Esophagus squamous epithelium (tissue), 5 donors: ENCODE results near the gene RIBC2. TPM values are rescaled to one million over a fixed set of nuclear protein-coding genes. Genes with fewer than 3 reads are reported as not detected.
"Not testable (repeated sequence)": the region's sequence is repeated elsewhere in the genome, so short reads cannot be mapped to it uniquely, and the experiment has no call there.

Experiments used
- DNase-seq: peaks from one replicate; lab custom pipeline; 2025; lab: John Stamatoyannopoulos, UW
- H3K27ac ChIP-seq, 4 donors: fragments of 200-600 bp; sonication (generic); one replicate each; pipeline ENCODE4 v1.5.1; 2016 to 2019; ENCODE audit warnings: mild to moderate bottlenecking in 1 of 4
- H3K27me3 ChIP-seq, 4 donors: fragments of 200-600 bp; sonication (generic); 1 replicate in 3 of 4; 2 replicates in 1 of 4; pipeline versions ENCODE4 v1.5.1 to v1.6.0; 2017 to 2021; ENCODE audit warnings: antibody characterized with exemption in 1 of 4
- H3K36me3 ChIP-seq, 3 donors: fragments of 200-600 bp; sonication (generic); one replicate each; pipeline ENCODE4 v1.5.1; 2016 to 2019
- H3K4me1 ChIP-seq, 3 donors: fragments of 200-600 bp; sonication (generic); one replicate each; pipeline ENCODE4 v1.5.1; 2017 to 2019
- H3K4me3 ChIP-seq, 4 donors: fragments of 200-600 bp; sonication (generic); 1 replicate in 3 of 4; 2 replicates in 1 of 4; pipeline ENCODE4 v1.5.1; 2016 to 2019; ENCODE audit warnings: mild to moderate bottlenecking in 2 of 4, moderate library complexity in 1 of 4
- H3K9me3 ChIP-seq, 3 donors: fragments of 200-600 bp; sonication (generic); one replicate each; pipeline ENCODE4 v1.5.1; 2016 to 2019
- CTCF ChIP-seq, 6 experiments: fragments of 450-650 bp in 4 of 6; fragments of 200-600 bp in 2 of 6; sonication (generic) in 2 of 6; IDR thresholded peaks; one replicate each; pipeline ENCODE4 v1.5.1; 2016 to 2019; ENCODE audit warnings: antibody characterized with exemption in 6 of 6, mild to moderate bottlenecking in 4 of 6, moderate library complexity in 4 of 6
- POLR2A ChIP-seq, 4 donors: fragments of 450-650 bp; IDR thresholded peaks; one replicate each; pipeline ENCODE4 v1.6.1; 2017; ENCODE audit warnings: antibody characterized with exemption in 4 of 4, mild to moderate bottlenecking in 4 of 4, moderate library complexity in 3 of 4
- WGBS, 2 donors: methylation state at CpG; one replicate each; pipeline ENCODE4 v1.1.5; 2018; 5-methylcytosine and 5-hydroxymethylcytosine counted together
- intact Hi-C: fragments of 100-400 bp; cut with DNase I; formaldehyde crosslinking; loops from one replicate; pipeline ENCODE4 v1.15.0; 2022
- total RNA-seq, 4 donors: library from RNA; depleted of rRNA; stranded (reverse); fragments of >200 nt; gene quantifications; one replicate each; pipeline ENCODE4 v1.1.0, GENCODE V29; 2016
- donor health status: DM: yes; HTN: yes; CAD: no.

Gene RIBC2
- total RNA-seq: under 1 TPM in 3 of 4 donors, not detected in 1; 0.19 to 0.76 (median 0.75) TPM

- Histone ChIP-seq H3K27ac (peak within 1 kb of the TSS; percentile 26 to 61 (median 37)), H3K36me3 (no peaks in the 10 kb centered on the region), H3K27me3 (peaks cover 0 to 3% (median 0%) of the 10 kb centered on the region in 4 donors), H3K4me1 (peaks cover 5 to 22% (median 7%) of the 10 kb centered on the region in 3 donors), H3K9me3 (no peaks in the 10 kb centered on the region), H3K4me3 (peak within 1 kb of the TSS; percentile 26 to 69 (median 52))
- no peak for TF ChIP-seq POLR2A (IDR thresholded peaks at IDR 0.05)
- peak in 1 of 6 experiments; percentile 11 for TF ChIP-seq CTCF (IDR thresholded peaks at IDR 0.05)
- DNase-seq: no peak
- intact Hi-C loops: no loop called here
- 5 to 8% methylated on average over 14 to 17 of the region's 68 CpGs for WGBS, 2 donors
These were observed at the start of gene RIBC2, which contains the start of gene SMC1B for GRCh38 chr22:45413368-45414211. Gene RIBC2 (plus strand): TSS chr22:45413693. CDS start chr22:45413887, 194 bp downstream. Gene SMC1B (minus strand): TSS chr22:45413599. CDS start chr22:45413567, 32 bp downstream.

- H3K27ac ChIP-seq: no peak overlapping the region
- H3K27me3 ChIP-seq: no peaks in the 10 kb centered on the region
- H3K4me1 ChIP-seq: no peaks in the 10 kb centered on the region
- TF ChIP-seq CTCF (IDR thresholded peaks at IDR 0.05) (no peak), POLR2A (IDR thresholded peaks at IDR 0.05) (no peak)
- peaks cover 0 to 8% (median 4%) of the 10 kb centered on the region in 3 donors for H3K9me3 ChIP-seq
- 70 to 76% methylated on average over 3 of the region's 3 CpGs for WGBS, 2 donors
- no peak for DNase-seq
- intact Hi-C loops: no loop called here
- no peaks in the 10 kb centered on the region for H3K36me3 ChIP-seq
- H3K4me3 ChIP-seq: no peak overlapping the region
These were observed 46.8 kb upstream of the RIBC2 start for GRCh38 chr22:45366713-45367112.

- H3K4me1 ChIP-seq: peaks cover 0 to 14% (median 5%) of the 10 kb centered on the region in 3 donors
- not testable (repeated sequence) for H3K27ac ChIP-seq
These were observed 39.9 kb upstream of the RIBC2 start for GRCh38 chr22:45373592-45373991.

GRCh38 chr22:45376009-45376408, 37.5 kb upstream of the RIBC2 start:
- no peak for DNase-seq
- Histone ChIP-seq H3K4me1 (peaks cover 0 to 14% (median 5%) of the 10 kb centered on the region in 3 donors), H3K9me3 (no peaks in the 10 kb centered on the region), H3K27ac (peak overlapping the region in 1 of 4 donors; percentile 34), H3K4me3 (no peak overlapping the region), H3K36me3 (no peaks in the 10 kb centered on the region), H3K27me3 (no peaks in the 10 kb centered on the region)
- WGBS, 2 donors: 84 to 87% methylated on average over 3 of the region's 3 CpGs
- TF ChIP-seq CTCF (IDR thresholded peaks at IDR 0.05): no peak
- TF ChIP-seq POLR2A (IDR thresholded peaks at IDR 0.05): no peak
- intact Hi-C loops: no loop called here

More at GRCh38 chr22:45373592-45373991, 39.9 kb upstream of the RIBC2 start:
- intact Hi-C loops, H3K9me3 ChIP-seq, DNase-seq, H3K27me3 ChIP-seq, H3K36me3 ChIP-seq, H3K4me3 ChIP-seq: not testable (repeated sequence)
- WGBS, 2 donors: 86 to 92% methylated on average over 3 of the region's 3 CpGs

GRCh38 chr22:45376703-45377102, 36.8 kb upstream of the RIBC2 start:
- peaks cover 0 to 14% (median 5%) of the 10 kb centered on the region in 3 donors for H3K4me1 ChIP-seq
- H3K4me3 ChIP-seq: no peak overlapping the region
- WGBS, 2 donors: 30 to 33% methylated on average over 1 of the region's 1 CpG
- no peak for TF ChIP-seq POLR2A (IDR thresholded peaks at IDR 0.05)
- no peak for TF ChIP-seq CTCF (IDR thresholded peaks at IDR 0.05)
- intact Hi-C loops: no loop called here
- no peaks in the 10 kb centered on the region for H3K36me3 ChIP-seq
- H3K27me3 ChIP-seq: no peaks in the 10 kb centered on the region
- H3K27ac ChIP-seq: peak overlapping the region in 2 of 4 donors; percentile 20 to 34
- DNase-seq: no peak
- no peaks in the 10 kb centered on the region for H3K9me3 ChIP-seq
